Activated CD8-positive, alpha-beta T cell treated with anti-CD3 and anti-CD28 coated beads for 36 hours (primary cell): ENCODE results near the gene TAF5L. TPM values are rescaled to one million over a fixed set of nuclear protein-coding genes. Genes with fewer than 3 reads are reported as not detected.

Experiments
- ATAC-seq: fragments of 200-7000 bp; cut with Tn5 transposase; one replicate; pipeline ENCODE4 v1.10.0; 2021; ENCODE audit warnings: mild to moderate bottlenecking, moderate library complexity
- CTCF ChIA-PET: fragments of 350-600 bp; sonication (Branson Sonifier 250); formaldehyde crosslinking; loops from one replicate; lab custom pipeline; 2021; ENCODE audit warnings: antibody characterized with exemption; lab: Charles Lee
- POLR2A ChIA-PET: fragments of 350-600 bp; sonication (Branson Sonifier 250); formaldehyde crosslinking; loops from one replicate; lab custom pipeline; 2021; ENCODE audit warnings: antibody characterized with exemption; lab: Charles Lee
- DNase-seq: peaks from one replicate; pipeline ENCODE4 v3.0.0-alpha.2; 2020
- H3K27ac Mint-ChIP-seq: one replicate; pipeline ENCODE4 v1.8.0; 2021; ENCODE audit warnings: mild to moderate bottlenecking, mixed read lengths
- H3K27me3 Mint-ChIP-seq: one replicate; pipeline ENCODE4 v1.8.0; 2021; ENCODE audit warnings: mixed read lengths
- H3K36me3 Mint-ChIP-seq: one replicate; pipeline ENCODE4 v1.8.0; 2021; ENCODE audit warnings: low read depth, mixed read lengths
- H3K4me1 Mint-ChIP-seq: one replicate; pipeline ENCODE4 v1.8.0; 2021; ENCODE audit warnings: low read depth, mixed read lengths
- H3K4me3 Mint-ChIP-seq: one replicate; pipeline ENCODE4 v1.8.0; 2021; ENCODE audit warnings: mild to moderate bottlenecking, moderate library complexity, mixed read lengths
- H3K9me3 Mint-ChIP-seq: one replicate; pipeline ENCODE4 v1.8.0; 2021; ENCODE audit warnings: mixed read lengths
- intact Hi-C: fragments of 100-400 bp; cut with micrococcal nuclease; formaldehyde crosslinking; loops from one replicate; pipeline ENCODE4 v1.10.0; 2022
- total RNA-seq, 2 experiments: library from RNA; stranded (reverse); gene quantifications; one replicate each; pipeline ENCODE4 v1.2.3, GENCODE V29; 2021
- TF ChIP-seq, protein P1 (sequence below): fragments of 200-600 bp; IDR thresholded peaks from one replicate; pipeline ENCODE4 v1.8.0; 2022; ENCODE audit warnings: antibody characterized with exemption, mild to moderate bottlenecking

TAF5L gene
- total RNA-seq, 2 experiments from 2014 or later = 17.7 to 19.5 TPM

DNA sequence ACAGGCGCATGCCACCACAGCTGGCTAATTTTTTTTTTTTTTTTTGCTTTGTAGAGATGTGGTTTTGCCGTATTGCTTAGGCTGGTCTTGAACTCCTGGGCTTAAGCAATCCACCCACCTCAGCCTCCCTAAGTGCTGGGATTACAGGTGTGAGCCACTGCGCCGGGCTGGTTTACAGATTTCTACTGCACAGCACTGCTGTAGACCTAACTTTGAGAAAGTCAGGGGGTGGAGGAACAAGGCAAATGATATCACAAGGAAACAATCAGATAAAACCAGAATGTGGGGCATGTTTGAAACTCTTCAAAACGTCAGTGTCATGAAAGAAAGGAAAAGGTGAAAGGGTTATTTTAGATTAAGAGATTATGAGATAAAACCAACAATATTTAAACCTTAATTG, 45.4 kb upstream of the TAF5L start:
- ATAC-seq (peak; percentile 65), DNase-seq (peak; percentile 28)
- no peaks in the 10 kb centered on the region for H3K27me3 Mint-ChIP-seq
- POLR2A ChIA-PET = no interaction called here
- TF ChIP-seq, protein P1, sequence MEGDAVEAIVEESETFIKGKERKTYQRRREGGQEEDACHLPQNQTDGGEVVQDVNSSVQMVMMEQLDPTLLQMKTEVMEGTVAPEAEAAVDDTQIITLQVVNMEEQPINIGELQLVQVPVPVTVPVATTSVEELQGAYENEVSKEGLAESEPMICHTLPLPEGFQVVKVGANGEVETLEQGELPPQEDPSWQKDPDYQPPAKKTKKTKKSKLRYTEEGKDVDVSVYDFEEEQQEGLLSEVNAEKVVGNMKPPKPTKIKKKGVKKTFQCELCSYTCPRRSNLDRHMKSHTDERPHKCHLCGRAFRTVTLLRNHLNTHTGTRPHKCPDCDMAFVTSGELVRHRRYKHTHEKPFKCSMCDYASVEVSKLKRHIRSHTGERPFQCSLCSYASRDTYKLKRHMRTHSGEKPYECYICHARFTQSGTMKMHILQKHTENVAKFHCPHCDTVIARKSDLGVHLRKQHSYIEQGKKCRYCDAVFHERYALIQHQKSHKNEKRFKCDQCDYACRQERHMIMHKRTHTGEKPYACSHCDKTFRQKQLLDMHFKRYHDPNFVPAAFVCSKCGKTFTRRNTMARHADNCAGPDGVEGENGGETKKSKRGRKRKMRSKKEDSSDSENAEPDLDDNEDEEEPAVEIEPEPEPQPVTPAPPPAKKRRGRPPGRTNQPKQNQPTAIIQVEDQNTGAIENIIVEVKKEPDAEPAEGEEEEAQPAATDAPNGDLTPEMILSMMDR = no peak
- no peak overlapping the region for H3K4me3 Mint-ChIP-seq
- H3K4me1 Mint-ChIP-seq = peaks cover 17% of the 10 kb centered on the region
- H3K9me3 Mint-ChIP-seq = no peaks in the 10 kb centered on the region
- no peak overlapping the region for H3K27ac Mint-ChIP-seq
- CTCF ChIA-PET = interaction anchor here (1.6 to 2.1 kb wide), 2 partner anchors 10 to 22 kb away, joined by 7 to 11 read pairs; no protein-coding TSS in a partner anchor
- intact Hi-C loops = no loop called here
- H3K36me3 Mint-ChIP-seq = peaks cover 26% of the 10 kb centered on the region

DNA sequence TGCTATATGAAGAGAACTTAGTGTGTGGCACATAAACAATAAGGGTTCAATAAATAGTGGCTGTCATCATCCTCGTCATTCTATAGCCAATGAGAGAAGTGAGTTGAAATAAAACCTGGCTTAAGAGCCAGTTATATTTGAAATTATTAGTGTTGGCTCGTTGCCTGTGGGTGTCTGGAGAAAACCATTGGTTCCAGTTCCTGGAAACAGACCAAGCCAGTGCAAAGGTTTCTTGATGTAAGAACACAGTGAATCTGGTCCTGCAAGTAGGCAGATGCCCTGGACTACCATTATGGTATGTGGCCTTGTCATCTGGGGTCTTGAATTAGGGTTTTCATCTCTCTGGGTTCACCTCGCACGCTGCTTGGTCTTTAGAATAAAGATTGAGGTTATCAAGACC, 43.4 kb upstream of the TAF5L start:
- ChIA-PET CTCF (no interaction called here), POLR2A (no interaction called here)
- H3K4me1 Mint-ChIP-seq = peaks cover 15% of the 10 kb centered on the region
- DNase-seq (no peak), ATAC-seq (no peak)
- peaks cover 26% of the 10 kb centered on the region for H3K36me3 Mint-ChIP-seq
- no peaks in the 10 kb centered on the region for H3K9me3 Mint-ChIP-seq
- H3K27ac Mint-ChIP-seq = no peak overlapping the region
- no peak overlapping the region for H3K4me3 Mint-ChIP-seq
- H3K27me3 Mint-ChIP-seq = no peaks in the 10 kb centered on the region
- intact Hi-C loops = no loop called here
- TF ChIP-seq, protein P1 = no peak

DNA sequence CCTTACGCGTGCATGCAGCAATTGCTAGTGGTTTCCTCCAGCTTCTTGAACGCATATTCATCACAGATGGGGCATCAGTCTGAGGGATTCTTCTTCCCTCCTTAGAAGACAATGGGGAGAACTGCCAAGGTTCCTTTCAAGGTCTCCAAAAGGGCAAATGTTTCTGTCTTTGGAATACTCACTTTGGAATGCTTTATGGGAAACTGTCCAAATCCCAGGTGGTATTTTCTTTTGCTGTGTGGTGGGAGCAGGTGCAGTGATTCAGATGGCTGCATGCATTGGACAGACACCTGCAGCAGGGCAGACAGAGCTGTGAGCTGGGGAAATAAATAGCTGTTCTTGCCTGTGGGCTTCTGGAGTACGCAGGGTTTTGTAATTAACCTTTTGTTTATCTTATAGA, 40.7 kb upstream of the TAF5L start:
- ChIA-PET CTCF (interaction anchor here (1.3 kb wide), 1 partner anchor 63 kb away, joined by 3 read pairs; no protein-coding TSS in a partner anchor), POLR2A (no interaction called here)
- Mint-ChIP-seq H3K27me3 (no peaks in the 10 kb centered on the region), H3K9me3 (no peaks in the 10 kb centered on the region), H3K36me3 (peaks cover 29% of the 10 kb centered on the region), H3K27ac (no peak overlapping the region), H3K4me1 (peaks cover 4% of the 10 kb centered on the region), H3K4me3 (no peak overlapping the region)
- intact Hi-C loops = no loop called here
- TF ChIP-seq, protein P1 = no peak
- no peak for ATAC-seq
- no peak for DNase-seq

DNA sequence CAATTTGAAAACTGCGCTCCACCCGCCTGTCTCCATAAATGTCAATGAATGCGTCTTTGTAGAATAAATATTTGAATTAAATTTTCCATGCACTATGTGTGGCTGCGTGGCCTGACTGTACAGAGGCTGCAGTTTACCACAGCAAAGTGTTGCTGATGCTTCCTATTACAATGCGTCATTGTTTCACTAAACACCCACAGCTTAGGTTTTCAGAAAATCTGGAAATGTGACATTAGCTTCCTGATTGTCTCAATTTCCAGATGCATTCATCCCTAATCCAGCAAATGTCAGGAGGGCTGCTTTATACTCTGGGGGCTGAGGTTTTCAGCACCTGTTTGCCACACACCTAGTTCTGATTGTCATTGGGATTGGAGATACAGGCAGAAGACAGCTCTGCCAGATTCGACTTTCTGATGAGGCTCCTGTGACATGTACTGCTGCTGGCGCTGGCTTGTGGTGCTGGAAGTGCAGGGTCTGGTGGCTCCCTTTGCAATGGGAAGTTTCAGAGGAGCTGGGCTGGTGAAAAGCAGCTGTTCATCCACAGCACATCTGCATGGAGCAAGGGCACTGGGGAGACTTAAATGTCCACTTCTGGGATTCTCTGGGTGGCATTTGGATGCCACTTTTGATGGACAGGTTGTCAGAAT, 40.1 kb upstream of the TAF5L start:
- Mint-ChIP-seq H3K27me3 (no peaks in the 10 kb centered on the region), H3K27ac (no peak overlapping the region), H3K9me3 (no peaks in the 10 kb centered on the region), H3K4me1 (peaks cover 4% of the 10 kb centered on the region), H3K4me3 (no peak overlapping the region), H3K36me3 (peaks cover 35% of the 10 kb centered on the region)
- no peak for ATAC-seq
- CTCF ChIA-PET = interaction anchor here (1.3 kb wide), 1 partner anchor 64 kb away, joined by 3 read pairs; no protein-coding TSS in a partner anchor
- DNase-seq = no peak
- TF ChIP-seq, protein P1 = no peak
- intact Hi-C loops = no loop called here
- POLR2A ChIA-PET = no interaction called here

DNA sequence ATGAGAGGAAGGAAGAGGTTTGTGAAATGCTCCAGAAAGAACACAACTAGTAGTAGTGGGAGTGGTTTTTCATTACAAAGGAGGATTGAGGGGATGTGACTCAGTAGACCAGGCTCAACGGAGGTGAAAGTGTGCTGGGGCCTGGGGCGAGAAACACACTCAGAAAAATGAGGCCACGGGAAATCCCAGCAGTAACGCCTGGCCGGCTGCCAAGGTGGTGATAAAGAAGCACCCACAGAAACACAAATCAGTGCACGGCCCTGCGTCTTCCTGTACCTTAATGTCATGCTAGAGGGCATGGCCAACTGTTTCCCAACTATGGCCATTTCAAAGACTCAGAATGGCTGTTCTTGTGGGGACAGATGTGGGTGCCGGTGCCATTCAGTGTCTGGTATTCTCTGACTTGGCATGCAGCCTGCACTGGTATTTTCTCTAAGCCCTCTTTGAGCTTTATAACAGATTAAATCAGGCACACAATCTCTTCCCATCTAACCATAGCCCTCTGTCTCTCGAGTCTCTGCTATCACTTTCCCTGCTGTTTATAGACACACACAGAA, 38.3 kb upstream of the TAF5L start:
- peaks cover 38% of the 10 kb centered on the region for H3K36me3 Mint-ChIP-seq
- POLR2A ChIA-PET = interaction anchor here (0.9 to 1.0 kb wide), 2 partner anchors 15 to 39 kb away, joined by 3 read pairs; no protein-coding TSS in a partner anchor
- peaks cover 7% of the 10 kb centered on the region for H3K4me1 Mint-ChIP-seq
- H3K27me3 Mint-ChIP-seq = no peaks in the 10 kb centered on the region
- CTCF ChIA-PET = interaction anchor here (1.1 to 1.2 kb wide), 2 partner anchors 33 to 647 kb away, joined by 3 read pairs; no protein-coding TSS in a partner anchor
- H3K9me3 Mint-ChIP-seq = no peaks in the 10 kb centered on the region
- intact Hi-C loops = no loop called here
- no peak overlapping the region for H3K27ac Mint-ChIP-seq
- peak; percentile 86 for ATAC-seq
- TF ChIP-seq, protein P1 = no peak
- no peak overlapping the region for H3K4me3 Mint-ChIP-seq
- peak; percentile 97 for DNase-seq
